ENCODE results near the gene NMNAT3. TPM values are rescaled to one million over a fixed set of nuclear protein-coding genes. Genes with fewer than 3 reads are reported as not detected.

NMNAT3 gene
- total RNA-seq, 6 experiments from 2014 or later = 1.3 to 3.6 (median 2.6) TPM

DNA sequence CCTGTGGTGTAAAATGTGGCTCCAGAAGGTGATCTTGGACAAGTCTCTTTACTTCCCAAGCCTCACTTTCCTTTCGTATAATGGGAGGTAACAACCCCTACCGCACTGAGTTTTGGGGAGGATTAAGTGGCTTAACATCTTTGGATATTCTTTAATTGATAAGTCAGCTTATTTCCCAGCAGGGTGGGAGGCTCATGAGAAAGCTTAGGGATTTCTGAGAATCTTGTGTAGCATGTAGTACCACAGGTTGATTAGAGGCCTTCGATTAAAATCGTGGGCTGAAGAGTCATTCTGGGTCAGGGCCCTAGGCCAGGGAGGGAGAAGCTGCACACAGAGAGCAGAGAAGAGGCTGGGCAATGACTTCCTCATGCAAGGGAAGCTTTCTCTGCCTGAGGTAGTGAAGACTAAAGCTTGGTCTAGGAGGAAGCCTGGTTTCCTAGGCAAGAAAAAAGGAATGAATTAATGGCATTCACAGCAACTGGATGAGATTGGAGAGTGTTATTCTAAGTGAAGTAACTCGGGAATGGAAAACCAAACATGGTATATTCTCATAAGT, 1.5 kb upstream of the NMNAT3 start:
- H3K27ac ChIP-seq = no peak overlapping the region
- 74% methylated on average over 5 of the region's 5 CpGs for WGBS (ENCODE audit: insufficient coverage, low coverage, low lambda C conversion rate, missing lambda C conversion rate)
- no peaks in the 10 kb centered on the region for H3K9me3 ChIP-seq
- intact Hi-C loops (cut with DNase I) = no loop called here
- TF ChIP-seq POLR2A (IDR thresholded peaks at IDR 0.05) (no peak), CTCF (IDR thresholded peaks at IDR 0.05) (no peak)
- ATAC-seq (no peak), DNase-seq (no peak)
- H3K4me1 ChIP-seq = no peaks in the 10 kb centered on the region
- H3K4me3 ChIP-seq = no peak overlapping the region
- H3K36me3 ChIP-seq = no peaks in the 10 kb centered on the region
- no peaks in the 10 kb centered on the region for H3K27me3 ChIP-seq

DNA sequence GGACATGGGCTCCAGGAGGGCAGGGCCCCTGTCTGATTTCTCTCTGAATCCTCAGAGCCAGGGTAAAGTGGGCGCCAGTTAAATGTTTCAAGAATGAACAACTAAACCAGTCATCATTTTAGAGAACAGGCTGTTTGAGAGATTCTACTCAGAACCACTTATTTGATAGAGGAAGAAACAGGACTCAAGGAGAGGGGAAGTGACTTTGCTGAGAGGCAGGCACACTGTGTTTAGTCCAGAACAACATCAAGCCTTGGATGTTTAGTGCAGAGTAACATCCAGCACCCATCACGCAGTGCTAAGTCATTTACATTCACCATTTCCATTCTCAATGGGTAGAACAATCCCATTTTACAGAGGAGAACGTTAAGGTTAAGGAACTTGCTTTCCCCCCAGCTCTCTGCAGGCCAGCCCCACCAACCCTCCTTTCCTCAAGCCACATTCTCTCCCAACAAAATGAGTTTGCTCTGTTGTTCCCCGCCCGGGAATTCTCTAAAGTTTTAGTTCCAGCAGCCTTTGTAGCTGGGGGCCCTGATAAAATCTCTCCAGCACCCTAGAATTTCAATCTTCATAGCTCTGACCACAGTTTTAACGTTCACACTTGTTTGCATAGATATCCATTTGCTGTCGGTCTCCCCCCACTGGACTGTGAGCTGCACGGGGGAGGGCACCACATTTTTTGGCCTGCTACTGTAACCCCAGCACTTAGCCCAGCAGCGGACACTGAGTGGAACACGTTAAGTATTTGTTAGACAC, 962 bp downstream of the NMNAT3 start:
- no peak overlapping the region for H3K27ac ChIP-seq

DNA sequence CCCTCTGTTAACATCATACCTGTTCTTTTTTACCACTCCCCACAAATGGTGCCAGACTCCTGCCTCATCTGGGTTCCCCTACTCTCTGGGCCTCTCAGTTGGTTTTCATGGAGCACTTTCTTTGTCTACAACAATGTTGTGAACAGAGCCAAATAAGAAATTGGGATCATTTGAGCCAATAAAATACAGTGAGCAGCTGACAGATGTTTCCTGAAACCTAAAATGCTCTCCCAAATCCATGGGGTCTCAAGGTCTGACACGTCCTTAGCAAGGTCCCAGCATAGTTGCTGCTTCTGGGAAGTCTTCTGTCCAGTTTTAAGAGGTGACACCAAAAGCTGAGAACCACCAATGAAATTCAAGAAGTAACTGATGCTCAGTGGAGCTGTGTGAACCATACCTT, 1.7 kb downstream of the NMNAT3 start:
- Histone ChIP-seq H3K36me3 (no peaks in the 10 kb centered on the region), H3K4me1 (no peaks in the 10 kb centered on the region), H3K27ac (no peak overlapping the region), H3K27me3 (no peaks in the 10 kb centered on the region), H3K4me3 (no peak overlapping the region), H3K9me3 (no peaks in the 10 kb centered on the region)
- no peak for TF ChIP-seq POLR2A (IDR thresholded peaks at IDR 0.05)
- no peak for TF ChIP-seq CTCF (IDR thresholded peaks at IDR 0.05)
- ATAC-seq (no peak), DNase-seq (no peak)
- intact Hi-C loops (cut with DNase I) = no loop called here
- WGBS (ENCODE audit: insufficient coverage, low coverage, low lambda C conversion rate, missing lambda C conversion rate) = 78% methylated on average over 1 of the region's 1 CpG

More for the DNA sequence above, 962 bp downstream of the NMNAT3 start:
- H3K4me1 ChIP-seq = no peaks in the 10 kb centered on the region
- ATAC-seq (no peak), DNase-seq (no peak)
- 44% methylated on average over 9 of the region's 10 CpGs for WGBS (ENCODE audit: insufficient coverage, low coverage, low lambda C conversion rate, missing lambda C conversion rate)
- intact Hi-C loops (cut with DNase I) = no loop called here
- H3K36me3 ChIP-seq = no peaks in the 10 kb centered on the region
- H3K27me3 ChIP-seq = no peaks in the 10 kb centered on the region
- no peak for TF ChIP-seq POLR2A (IDR thresholded peaks at IDR 0.05)
- no peak for TF ChIP-seq CTCF (IDR thresholded peaks at IDR 0.05)
- peak overlapping the region; percentile 80 to 91 (median 84) for H3K4me3 ChIP-seq
- H3K9me3 ChIP-seq = no peaks in the 10 kb centered on the region

GRCh38 chr3:139675327-139675726, 2.4 kb downstream of the NMNAT3 start:
- 86% methylated on average over 1 of the region's 2 CpGs for WGBS (ENCODE audit: insufficient coverage, low coverage, low lambda C conversion rate, missing lambda C conversion rate)
- H3K4me3 ChIP-seq = no peak overlapping the region
- H3K4me1 ChIP-seq = no peaks in the 10 kb centered on the region
- no peaks in the 10 kb centered on the region for H3K36me3 ChIP-seq
- H3K27me3 ChIP-seq = no peaks in the 10 kb centered on the region
- TF ChIP-seq CTCF (IDR thresholded peaks at IDR 0.05) (no peak), POLR2A (IDR thresholded peaks at IDR 0.05) (no peak)
- no peak overlapping the region for H3K27ac ChIP-seq
- ATAC-seq (no peak), DNase-seq (no peak)
- no peaks in the 10 kb centered on the region for H3K9me3 ChIP-seq
- intact Hi-C loops (cut with DNase I) = no loop called here

All from right lobe of liver (tissue), 6 donors.